GM20431 (cell line): ENCODE measurements around the gene MVD.

Experiments used
- in situ Hi-C: fragments of 300-500 bp; cut with MseI, MboI; formaldehyde crosslinking; loops from one replicate; pipeline ENCODE4 v1.15.0; 2020; ENCODE audit warnings: low sequenced_read_pairs; ENCODE audit not compliant: unreplicated experiment

MVD gene

DNA sequence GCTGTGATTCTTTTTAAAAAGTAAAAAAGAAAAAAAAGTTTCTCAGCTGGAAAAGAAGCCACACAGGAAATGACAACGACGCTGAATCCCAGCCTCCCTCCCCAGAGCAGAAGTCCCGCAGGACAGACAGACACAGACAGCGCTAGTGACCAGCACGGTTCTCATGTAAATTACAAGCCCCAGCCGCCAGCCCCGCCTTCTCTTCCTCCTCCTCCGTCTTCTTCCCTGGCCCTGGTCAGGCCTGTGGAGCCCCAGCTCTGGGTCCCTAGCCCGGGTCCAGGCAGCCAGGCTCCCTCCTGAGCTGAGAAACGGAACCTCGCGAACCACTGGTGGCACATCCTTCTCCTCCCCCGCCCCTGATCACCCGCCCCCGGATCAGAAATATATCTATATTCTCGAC lies 31.5 kb downstream of the MVD start:
- in situ Hi-C loops: no loop called here

DNA sequence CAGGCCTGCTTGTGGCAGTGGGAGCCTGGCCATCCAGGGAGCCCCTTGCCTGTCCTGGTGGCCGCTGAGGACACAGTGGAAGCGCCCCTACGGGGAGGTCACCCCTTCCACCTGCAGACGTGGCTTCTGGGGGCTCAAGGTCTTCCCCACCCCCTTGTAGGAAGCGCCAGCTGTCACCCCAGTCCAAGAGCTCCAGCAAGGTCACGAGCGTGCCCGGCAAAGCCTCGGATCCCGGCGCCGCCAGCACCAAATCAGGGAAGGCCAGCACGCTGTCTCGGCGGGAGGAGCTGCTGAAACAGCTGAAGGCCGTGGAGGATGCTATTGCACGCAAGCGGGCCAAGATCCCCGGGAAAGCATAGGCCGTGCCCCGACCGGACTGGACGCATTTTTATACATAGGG lies 31.9 kb downstream of the MVD start:
- in situ Hi-C loops: no loop called here

DNA sequence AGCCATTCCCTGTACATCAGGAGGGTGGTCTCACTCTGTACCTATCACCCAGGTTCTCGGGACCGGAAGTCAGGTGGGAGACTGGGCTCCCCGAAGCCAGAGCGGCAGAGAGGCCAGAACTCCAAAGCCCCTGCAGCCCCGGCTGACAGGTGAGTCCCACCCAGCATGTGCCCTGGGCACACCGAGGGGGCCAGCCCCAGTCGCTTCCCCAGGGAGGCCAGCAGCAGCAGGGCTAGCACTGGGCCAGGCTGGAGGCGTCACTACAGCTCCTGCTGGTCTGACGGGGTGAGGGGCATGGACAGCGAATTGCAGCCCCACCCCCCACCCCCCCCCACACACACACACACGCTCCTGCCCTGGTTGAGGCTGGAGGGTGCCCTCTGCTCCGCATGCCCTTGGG lies 32.5 kb downstream of the MVD start:
- in situ Hi-C loops: no loop called here

DNA sequence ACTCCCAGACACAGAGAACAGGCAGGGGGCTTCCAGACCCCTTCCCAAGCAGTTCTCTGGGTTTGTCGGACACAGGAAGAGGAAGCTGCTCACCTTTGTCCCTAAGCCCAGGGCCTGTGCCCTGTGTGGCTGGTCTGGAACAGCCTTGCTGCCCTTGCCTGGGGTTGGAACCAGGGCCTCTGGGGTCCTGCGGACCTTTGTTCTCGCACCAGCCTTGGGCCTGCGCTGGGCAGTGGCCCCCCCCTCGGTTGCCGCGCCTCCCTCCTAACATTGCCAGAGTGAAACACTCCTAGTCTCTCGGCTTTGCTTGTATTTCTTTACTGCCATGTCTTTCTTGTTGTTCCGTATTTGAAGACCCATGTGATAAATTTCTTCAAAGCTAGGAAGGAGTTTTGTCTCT lies 33.1 kb downstream of the MVD start:
- in situ Hi-C loops: no loop called here

DNA sequence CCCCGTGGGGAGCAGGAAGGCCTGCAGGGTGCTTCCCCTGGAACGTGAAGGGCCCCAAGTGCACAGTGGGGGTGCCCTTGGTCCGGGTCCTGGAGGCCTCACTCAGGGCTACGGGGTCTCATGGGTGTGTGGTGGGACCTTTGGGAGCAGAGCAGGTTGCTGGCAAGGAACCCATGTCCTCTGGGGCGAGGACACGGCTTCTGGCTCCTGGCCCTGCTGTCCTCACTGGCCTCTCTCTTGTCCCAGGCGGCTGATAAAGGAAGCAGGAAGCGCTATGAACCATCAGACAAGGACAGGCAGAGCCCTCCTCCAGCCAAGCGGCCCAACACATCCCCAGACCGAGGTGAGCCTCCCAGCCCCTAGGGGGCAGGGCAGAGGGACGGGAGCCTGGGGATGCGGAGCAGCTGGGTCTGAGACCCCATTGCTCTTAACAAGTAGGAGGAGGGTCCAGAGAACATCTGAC lies 34.3 kb downstream of the MVD start:
- in situ Hi-C loops: no loop called here

- in situ Hi-C loops: no loop called here
These were observed 35.1 kb downstream of the MVD start for GRCh38 chr16:88627531-88628411.

- in situ Hi-C loops: no loop called here
These were observed 36.2 kb downstream of the MVD start for GRCh38 chr16:88626646-88627045.

DNA sequence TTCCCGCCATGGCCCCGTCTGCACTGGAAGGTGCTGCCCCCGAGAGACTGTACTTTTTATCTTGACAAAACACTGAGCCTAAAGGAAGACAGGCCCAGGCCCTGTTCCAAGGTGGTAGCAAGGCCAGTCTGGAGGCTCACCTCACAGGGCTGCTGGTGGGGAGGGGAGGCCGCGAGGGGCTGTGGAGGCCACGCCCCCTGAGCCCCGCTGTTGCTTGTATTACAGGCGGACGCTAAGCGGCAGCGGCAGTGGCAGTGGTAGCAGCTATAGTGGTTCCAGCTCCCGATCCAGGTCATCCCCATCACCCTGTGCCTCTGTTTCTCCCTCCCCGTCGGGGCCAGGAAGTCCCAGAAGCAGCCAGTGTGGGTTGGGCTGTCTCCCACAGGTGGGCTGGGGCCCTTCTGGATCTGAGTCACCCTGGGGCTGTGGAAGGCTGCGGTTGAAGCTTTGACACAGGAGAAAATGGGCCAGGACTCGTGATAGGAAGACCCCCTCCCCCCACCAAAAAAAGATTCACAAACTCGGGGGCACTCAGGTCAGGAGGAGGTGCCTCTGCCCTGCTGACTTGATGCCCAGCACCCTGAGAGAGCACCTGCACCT lies 37.8 kb downstream of the MVD start:
- in situ Hi-C loops: no loop called here

DNA sequence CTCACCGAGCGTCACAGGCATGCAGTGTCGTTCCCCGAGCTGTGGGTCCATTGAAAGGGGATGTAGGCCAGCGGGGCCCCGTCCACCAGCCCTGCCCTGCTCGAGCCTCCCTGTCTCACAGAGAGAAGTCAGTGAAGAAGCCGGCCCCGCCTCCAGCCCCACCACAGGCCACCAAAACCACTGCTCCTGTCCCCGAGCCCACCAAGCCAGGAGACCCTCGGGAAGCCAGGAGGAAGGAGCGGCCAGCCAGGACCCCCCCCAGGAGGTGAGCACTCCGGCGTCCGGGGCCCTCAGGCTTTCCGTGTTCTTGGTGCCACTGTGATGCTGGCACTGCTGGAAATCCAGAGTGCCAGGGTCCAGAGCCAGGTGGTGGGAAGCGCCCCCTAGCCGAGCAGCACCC lies 38.4 kb downstream of the MVD start:
- in situ Hi-C loops: no loop called here

DNA sequence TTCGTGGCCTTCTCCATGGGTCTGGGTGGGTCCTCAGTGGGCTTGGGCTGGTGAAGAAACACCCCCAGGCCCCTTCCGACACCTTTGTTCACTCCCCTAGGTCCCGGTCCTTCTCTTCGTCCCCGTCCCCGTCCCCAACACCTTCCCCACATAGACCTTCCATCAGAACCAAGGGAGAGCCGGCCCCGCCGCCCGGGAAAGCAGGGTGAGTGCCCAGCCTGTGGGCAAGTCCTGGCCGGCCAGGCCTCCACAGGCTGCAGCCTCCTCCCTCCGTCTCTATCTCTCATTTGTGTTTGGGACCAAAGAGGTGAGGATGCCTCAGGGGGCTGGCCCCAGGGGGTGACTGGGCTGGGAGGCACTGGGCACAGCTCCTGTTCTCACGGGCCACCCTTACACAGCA lies 39.0 kb downstream of the MVD start:
- in situ Hi-C loops: no loop called here

DNA sequence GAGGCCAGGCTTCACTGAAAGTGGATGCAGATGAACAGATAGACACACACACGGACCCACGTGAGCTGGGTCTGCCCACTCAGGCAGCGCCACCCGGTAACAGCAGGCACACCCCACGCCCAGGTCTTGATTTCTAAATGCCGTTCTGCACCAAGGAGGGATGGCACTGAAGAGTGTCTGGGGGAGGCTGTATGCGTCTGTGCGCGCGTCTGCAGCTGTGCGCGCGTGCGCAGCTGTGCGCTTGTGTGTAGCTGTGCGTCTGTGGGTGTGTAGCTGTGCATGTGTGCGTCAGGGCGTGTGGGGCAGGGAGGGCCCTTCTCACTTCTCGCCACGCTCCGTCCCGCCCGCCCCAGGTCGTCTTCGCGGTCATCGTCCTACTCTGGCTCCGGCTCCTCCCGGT lies 40.0 kb downstream of the MVD start:
- in situ Hi-C loops: no loop called here

DNA sequence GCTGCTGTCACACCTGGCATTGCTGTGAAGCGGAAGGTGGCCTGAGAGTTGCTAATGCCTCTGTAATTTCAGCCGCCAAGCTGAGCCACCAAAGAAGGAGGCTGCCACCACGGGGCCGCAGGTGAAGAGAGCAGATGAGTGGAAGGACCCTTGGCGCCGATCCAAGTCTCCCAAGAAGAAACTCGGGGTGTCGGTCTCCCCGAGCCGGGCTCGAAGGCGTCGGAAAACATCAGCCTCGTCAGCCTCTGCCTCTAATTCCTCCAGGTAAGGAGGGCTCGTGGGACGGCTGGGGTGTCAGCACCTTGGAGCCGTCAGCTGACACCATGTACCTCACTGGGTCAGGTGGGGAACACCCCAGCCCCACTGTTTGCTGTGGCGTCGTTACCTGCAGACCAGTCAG lies 40.8 kb downstream of the MVD start:
- in situ Hi-C loops: no loop called here

- in situ Hi-C loops: no loop called here
These were observed 42.8 kb downstream of the MVD start for GRCh38 chr16:88619859-88620815.

DNA sequence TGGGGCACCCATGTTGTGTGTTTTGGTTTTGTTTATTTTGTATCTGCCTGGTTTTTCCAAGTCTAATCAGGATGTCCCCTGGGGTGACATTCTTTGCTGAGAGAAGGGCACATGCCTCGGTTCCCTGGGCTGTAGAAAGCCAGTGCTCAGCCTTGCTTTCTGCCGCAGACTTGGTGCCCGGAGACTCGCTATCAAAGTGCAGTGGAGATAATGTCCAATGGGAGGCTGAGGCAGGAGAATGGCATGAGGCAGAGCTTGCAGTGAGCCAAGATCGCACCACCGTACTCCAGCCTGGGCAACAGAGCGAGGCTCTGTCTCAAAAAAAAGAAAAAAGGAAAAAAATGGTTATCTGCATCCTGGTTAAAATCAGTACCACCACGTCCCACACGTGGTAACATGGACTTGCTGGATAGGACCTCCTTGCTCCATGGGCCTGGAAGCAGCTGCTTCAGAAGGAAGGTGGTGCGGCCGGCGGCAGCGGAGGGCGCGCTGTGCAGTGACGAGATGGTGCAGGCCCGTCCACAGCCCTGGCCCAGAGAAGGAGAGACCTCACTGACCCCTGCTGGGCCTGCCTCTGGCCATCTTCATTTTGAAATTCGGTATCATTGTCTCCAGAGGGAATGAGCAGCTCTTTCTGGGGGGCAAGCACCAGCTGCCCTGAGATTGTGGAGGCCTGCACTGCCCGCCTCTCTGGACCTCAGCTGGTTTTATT lies 43.8 kb downstream of the MVD start:
- in situ Hi-C loops: no loop called here

- in situ Hi-C loops: no loop called here
These were observed 44.5 kb downstream of the MVD start for GRCh38 chr16:88618182-88618955.

DNA sequence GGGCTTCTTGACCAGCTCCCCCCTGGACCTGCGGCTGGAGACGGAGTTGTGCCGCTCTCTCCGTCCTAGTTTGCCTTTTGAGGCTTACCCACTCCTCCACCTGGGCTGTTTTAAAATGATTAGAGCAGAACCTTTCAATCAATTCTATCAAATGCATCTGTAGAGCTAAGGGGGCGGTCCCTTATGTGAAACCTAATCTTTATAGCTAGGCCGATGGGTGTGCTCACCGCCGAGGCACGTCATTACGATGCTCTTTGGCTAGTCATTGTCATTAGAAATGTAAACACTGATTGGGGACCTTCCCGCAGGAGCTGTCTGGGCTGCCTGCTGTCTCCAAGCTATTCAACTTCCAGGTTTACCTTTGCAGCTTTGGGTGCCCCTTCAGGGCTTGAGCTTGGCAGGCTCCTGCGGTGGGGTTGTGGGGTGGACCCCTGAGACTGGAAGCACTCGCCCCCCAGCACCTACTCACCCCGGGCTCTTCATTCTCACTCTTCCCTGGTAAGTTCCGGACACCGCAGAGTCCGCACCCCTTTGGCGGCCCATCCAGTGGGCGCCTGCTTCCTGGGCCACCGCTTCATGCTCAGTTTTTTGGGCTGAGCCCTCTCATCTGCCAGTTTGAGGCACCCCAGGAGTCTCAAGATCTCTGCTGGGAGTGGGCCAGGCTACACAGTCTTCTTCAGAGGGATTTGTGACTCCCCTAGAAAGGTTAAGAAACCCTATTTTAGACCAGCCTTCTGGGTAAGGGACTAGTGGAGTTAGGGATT lies 45.4 kb downstream of the MVD start:
- in situ Hi-C loops: no loop called here

GRCh38 chr16:88616736-88617135 lies 46.2 kb downstream of the MVD start:
- in situ Hi-C loops: no loop called here

DNA sequence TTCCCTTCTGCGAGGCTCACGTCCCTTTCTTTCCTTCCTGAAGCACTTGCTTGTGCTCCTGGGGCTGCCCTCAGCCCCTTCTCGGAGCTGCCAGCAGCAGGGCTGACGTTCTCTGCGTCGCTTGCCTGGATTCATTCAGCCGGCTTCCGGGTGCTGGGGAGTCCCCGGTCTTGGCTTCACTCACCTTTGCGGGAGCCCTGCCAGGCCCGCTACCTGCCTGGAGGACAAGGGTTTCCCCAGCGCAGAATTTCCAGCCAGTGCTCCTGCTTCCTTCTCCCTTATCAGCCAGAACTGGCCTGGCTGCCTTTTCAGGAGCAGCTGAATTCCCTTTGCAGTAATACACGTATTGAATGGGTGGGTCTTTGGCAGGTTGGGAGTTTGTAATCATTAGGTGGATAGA lies 46.6 kb downstream of the MVD start:
- in situ Hi-C loops: no loop called here
